Adrenal gland (tissue), 5 donors: Measurements from ENCODE around the gene TRIM62.

ENCODE experiments used
- POLR2A ChIP-seq, 2 donors: fragments of 450-650 bp; IDR thresholded peaks; one replicate each; pipeline ENCODE4 v1.6.1; 2017; ENCODE audit warnings: antibody characterized with exemption in 2 of 2, mild to moderate bottlenecking in 2 of 2, moderate library complexity in 1 of 2
- TF ChIP-seq, protein P1 (sequence below), 6 experiments: fragments of 450-650 bp in 4 of 6; fragments of 200-600 bp in 2 of 6; sonication (generic) in 1 of 6; IDR thresholded peaks; 1 replicate in 5 of 6; 2 replicates in 1 of 6; pipeline versions ENCODE4 v1.5.1 to v1.8.0; 2016 to 2021; ENCODE audit warnings: antibody characterized with exemption in 6 of 6, mild to moderate bottlenecking in 2 of 6, moderate library complexity in 1 of 6
- donor health status: DM: no; HTN: no; CAD: no.

DNA sequence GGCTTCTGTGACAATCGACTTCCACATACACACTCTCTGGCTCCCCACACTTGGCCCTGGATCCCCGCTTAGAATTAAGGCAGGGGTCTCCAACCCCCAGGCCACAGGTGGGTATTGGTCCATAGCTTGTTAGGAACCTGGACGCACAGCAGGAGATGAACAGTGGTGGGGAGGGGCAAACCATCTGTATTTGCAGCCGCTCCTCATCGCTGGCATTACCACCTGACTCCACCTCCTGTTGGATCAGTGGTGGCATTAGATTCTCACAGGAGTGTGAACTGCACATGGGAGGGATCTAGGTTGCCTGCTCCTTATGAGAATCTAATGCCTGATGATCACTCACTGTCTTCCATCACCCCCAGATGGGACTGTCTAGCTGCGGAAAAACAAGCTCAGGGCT is 16.0 kb downstream of the TRIM62 start:
- TF ChIP-seq, protein P1, sequence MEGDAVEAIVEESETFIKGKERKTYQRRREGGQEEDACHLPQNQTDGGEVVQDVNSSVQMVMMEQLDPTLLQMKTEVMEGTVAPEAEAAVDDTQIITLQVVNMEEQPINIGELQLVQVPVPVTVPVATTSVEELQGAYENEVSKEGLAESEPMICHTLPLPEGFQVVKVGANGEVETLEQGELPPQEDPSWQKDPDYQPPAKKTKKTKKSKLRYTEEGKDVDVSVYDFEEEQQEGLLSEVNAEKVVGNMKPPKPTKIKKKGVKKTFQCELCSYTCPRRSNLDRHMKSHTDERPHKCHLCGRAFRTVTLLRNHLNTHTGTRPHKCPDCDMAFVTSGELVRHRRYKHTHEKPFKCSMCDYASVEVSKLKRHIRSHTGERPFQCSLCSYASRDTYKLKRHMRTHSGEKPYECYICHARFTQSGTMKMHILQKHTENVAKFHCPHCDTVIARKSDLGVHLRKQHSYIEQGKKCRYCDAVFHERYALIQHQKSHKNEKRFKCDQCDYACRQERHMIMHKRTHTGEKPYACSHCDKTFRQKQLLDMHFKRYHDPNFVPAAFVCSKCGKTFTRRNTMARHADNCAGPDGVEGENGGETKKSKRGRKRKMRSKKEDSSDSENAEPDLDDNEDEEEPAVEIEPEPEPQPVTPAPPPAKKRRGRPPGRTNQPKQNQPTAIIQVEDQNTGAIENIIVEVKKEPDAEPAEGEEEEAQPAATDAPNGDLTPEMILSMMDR (IDR thresholded peaks at IDR 0.05), result no peak
- no peak for TF ChIP-seq POLR2A (IDR thresholded peaks at IDR 0.05)
